HCT116 (cell line): ENCODE results near the gene BCR. TPM values are rescaled to one million over a fixed set of nuclear protein-coding genes. Genes with fewer than 3 reads are reported as not detected.

Source experiments
- ATAC-seq: fragments of 200-7000 bp; cut with Tn5 transposase; 2 replicates; pipeline ENCODE4 v1.9.1; 2020; ENCODE audit warnings: mild to moderate bottlenecking, moderate library complexity
- BruUV-seq: library from RNA; stranded (reverse); fragments of 400-500 nt; replicated peaks from 2 replicates; lab custom pipeline; 2021; lab: Mats Ljungman, UMichigan
- CTCF ChIA-PET: fragments of 300-600 bp; sonication (Branson Sonifier 250); formaldehyde crosslinking; loops from one replicate; lab custom pipeline; 2021; ENCODE audit warnings: antibody characterized with exemption; lab: Charles Lee
- POLR2A ChIA-PET: fragments of 300-600, 350-600 bp; sonication (Branson Sonifier 250); formaldehyde crosslinking; loops from one replicate; lab custom pipeline; 2021; ENCODE audit warnings: antibody characterized with exemption; lab: Charles Lee
- RAD21 ChIA-PET, 2 experiments: fragments of 300-600 bp; sonication (Branson Sonifier 250); formaldehyde crosslinking; loops; one replicate each; lab custom pipeline; 2023; ENCODE audit warnings: low total read pairs in 2 of 2; ENCODE audit not compliant: uncharacterized antibody in 2 of 2, unreplicated experiment in 2 of 2, low non-redundant PET in 1 of 2; lab: Charles Lee
- DNase-seq: peaks from one replicate; pipeline ENCODE4 v3.0.0-alpha.2; 2010; ENCODE audit warnings: low read depth, low spot score
- H2AFZ ChIP-seq: fragments of 200-600 bp; shearing (Covaris generic), sonication (generic); 2 replicates; pipeline ENCODE4 v1.6.1; 2017; ENCODE audit warnings: low read depth, mixed run types, mixed read lengths, antibody characterized with exemption, low read length; ENCODE audit not compliant: poor library complexity, severe bottlenecking
- H3K27ac ChIP-seq: 2 replicates; pipeline ENCODE4 v1.5.1; 2012; ENCODE audit warnings: low read depth, low read length
- H3K27me3 ChIP-seq: fragments of 200-600 bp; sonication (generic); 2 replicates; pipeline ENCODE4 v1.6.1; 2016; ENCODE audit warnings: mixed run types, low read length, mixed read lengths; ENCODE audit not compliant: insufficient read depth
- H3K36me3 ChIP-seq, 2 experiments: fragments of 200-500 bp in 1 of 2; fragments of 200-600 bp in 1 of 2; sonication (Bioruptor generic) in 1 of 2; sonication (generic) in 1 of 2; 2 replicates each; pipeline versions ENCODE4 v1.5.1 to v1.6.1; 2014 to 2016; ENCODE audit warnings: low read length in 2 of 2, inconsistent platforms in 1 of 2, mixed read lengths in 1 of 2, mixed run types in 1 of 2; ENCODE audit not compliant: insufficient read depth in 2 of 2, control insufficient read depth in 1 of 2
- H3K4me1 ChIP-seq, 2 experiments: fragments of 200-600 bp in 1 of 2; sonication (generic) in 1 of 2; 2 replicates each; pipeline versions ENCODE4 v1.5.1 to v1.6.1; 2012 to 2017; ENCODE audit warnings: low read length in 2 of 2, inconsistent platforms in 1 of 2, mild to moderate bottlenecking in 1 of 2, mixed read lengths in 1 of 2, mixed run types in 1 of 2, moderate library complexity in 1 of 2; ENCODE audit not compliant: insufficient read depth in 2 of 2, control insufficient read depth in 1 of 2
- H3K4me2 ChIP-seq: fragments of 200-600 bp; sonication (generic); 2 replicates; pipeline ENCODE4 v1.6.1; 2017; ENCODE audit warnings: mixed run types, low read length, mixed read lengths
- H3K4me3 ChIP-seq, 2 experiments: fragments of 200-600 bp in 1 of 2; sonication (generic) in 1 of 2; replicated peaks in 1 of 2; 2 replicates each; pipeline ENCODE4 v1.5.1; 2011 to 2016; ENCODE audit warnings: low read length in 2 of 2, control low read depth in 1 of 2, low read depth in 1 of 2, mild to moderate bottlenecking in 1 of 2, mixed read lengths in 1 of 2, mixed run types in 1 of 2
- H3K79me2 ChIP-seq: fragments of 200-600 bp; sonication (generic); 2 replicates; pipeline ENCODE4 v1.6.1; 2017; ENCODE audit warnings: mild to moderate bottlenecking, mixed run types, low read length, moderate library complexity, mixed read lengths; ENCODE audit not compliant: insufficient read depth
- H3K9ac ChIP-seq: fragments of 200-600 bp; sonication (generic); 2 replicates; pipeline ENCODE4 v1.6.1; 2016; ENCODE audit warnings: low read length, mixed read lengths
- H3K9me2 ChIP-seq: fragments of 200-600 bp; sonication (generic), shearing (Covaris generic); 2 replicates; pipeline ENCODE4 v1.6.1; 2017; ENCODE audit warnings: mixed run types, mild to moderate bottlenecking, moderate library complexity; ENCODE audit not compliant: insufficient read depth
- H3K9me3 ChIP-seq, 2 experiments: fragments of 200-500 bp in 1 of 2; fragments of 200-600 bp in 1 of 2; sonication (Bioruptor generic) in 1 of 2; sonication (generic) in 1 of 2; 2 replicates each; pipeline ENCODE4 v1.6.1; 2014 to 2017; ENCODE audit warnings: low read length in 2 of 2, mixed read lengths in 2 of 2, inconsistent platforms in 1 of 2, low read depth in 1 of 2, mild to moderate bottlenecking in 1 of 2, mixed run types in 1 of 2, moderate library complexity in 1 of 2; ENCODE audit not compliant: control insufficient read depth in 1 of 2, insufficient read depth in 1 of 2
- H4K20me1 ChIP-seq: fragments of 200-600 bp; sonication (generic), shearing (Covaris generic); 2 replicates; pipeline ENCODE4 v1.6.1; 2017; ENCODE audit warnings: mixed run types, mild to moderate bottlenecking, moderate library complexity; ENCODE audit not compliant: insufficient read depth
- CBX3 ChIP-seq: IDR thresholded peaks from 2 replicates; pipeline ENCODE4 v1.6.1; 2012; ENCODE audit warnings: low read depth
- EZH2 ChIP-seq: fragments of 200-600 bp; sonication (generic); IDR thresholded peaks from 2 replicates; pipeline ENCODE4 v1.6.1; 2017; ENCODE audit warnings: antibody characterized with exemption, mixed run types
- RAD21 ChIP-seq: IDR thresholded peaks from 2 replicates; pipeline ENCODE4 v1.6.1; 2012; ENCODE audit warnings: low read depth, mild to moderate bottlenecking
- SP1 ChIP-seq: IDR thresholded peaks from 2 replicates; pipeline ENCODE4 v1.6.1; 2012; ENCODE audit warnings: low read depth
- ZNF274 ChIP-seq: fragments of 200-500 bp; sonication (Bioruptor generic); IDR thresholded peaks from 2 replicates; pipeline ENCODE4 v1.6.1; 2014; ENCODE audit warnings: mild to moderate bottlenecking, low read depth, low read length, inconsistent platforms
- intact Hi-C: fragments of 100-400 bp; cut with micrococcal nuclease; formaldehyde crosslinking; loops from 2 replicates; pipeline ENCODE4 v1.10.0; 2022
- total RNA-seq: library from RNA; stranded (reverse); gene quantifications from one replicate; pipeline ENCODE4 v1.2.1, GENCODE V29; 2021; ENCODE audit not compliant: unreplicated experiment
- TF ChIP-seq, protein P1 (sequence below): IDR thresholded peaks from 2 replicates; pipeline ENCODE4 v1.6.1; 2012; ENCODE audit warnings: low read depth

The BCR gene
- total RNA-seq, 1 experiment from 2014 or later: 39.7 TPM

DNA sequence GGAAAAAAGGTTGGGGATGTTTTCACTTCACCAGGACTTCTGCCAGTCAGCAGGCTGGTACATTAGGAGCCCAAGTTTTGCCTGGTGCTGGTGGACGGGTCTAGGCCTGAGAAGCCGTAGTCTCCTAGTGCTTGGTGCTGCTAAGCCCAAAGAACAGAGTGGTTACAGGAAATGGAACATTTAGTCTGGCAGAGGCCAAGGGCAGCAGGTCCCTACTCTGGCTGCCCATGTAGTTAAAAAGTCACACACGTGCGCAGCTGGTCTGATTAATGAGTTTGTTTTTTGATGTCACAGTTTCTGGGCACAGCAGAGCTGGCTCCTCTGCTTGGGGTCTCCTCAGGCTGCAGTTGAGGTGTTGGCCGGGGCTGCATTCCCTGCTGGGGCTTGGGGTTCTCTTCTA is 20.6 kb downstream of the BCR start:
- no peak overlapping the region for H3K4me3 ChIP-seq
- peaks cover 5% of the 10 kb centered on the region; the same call in 1 of the 2 replicates for H4K20me1 ChIP-seq
- no peak overlapping the region for H2AFZ ChIP-seq
- peaks cover 98% of the 10 kb centered on the region for H3K79me2 ChIP-seq
- DNase-seq (no peak), ATAC-seq (no peak)
- no peak for TF ChIP-seq RAD21
- TF ChIP-seq ZNF274: no peak
- TF ChIP-seq, protein P1, sequence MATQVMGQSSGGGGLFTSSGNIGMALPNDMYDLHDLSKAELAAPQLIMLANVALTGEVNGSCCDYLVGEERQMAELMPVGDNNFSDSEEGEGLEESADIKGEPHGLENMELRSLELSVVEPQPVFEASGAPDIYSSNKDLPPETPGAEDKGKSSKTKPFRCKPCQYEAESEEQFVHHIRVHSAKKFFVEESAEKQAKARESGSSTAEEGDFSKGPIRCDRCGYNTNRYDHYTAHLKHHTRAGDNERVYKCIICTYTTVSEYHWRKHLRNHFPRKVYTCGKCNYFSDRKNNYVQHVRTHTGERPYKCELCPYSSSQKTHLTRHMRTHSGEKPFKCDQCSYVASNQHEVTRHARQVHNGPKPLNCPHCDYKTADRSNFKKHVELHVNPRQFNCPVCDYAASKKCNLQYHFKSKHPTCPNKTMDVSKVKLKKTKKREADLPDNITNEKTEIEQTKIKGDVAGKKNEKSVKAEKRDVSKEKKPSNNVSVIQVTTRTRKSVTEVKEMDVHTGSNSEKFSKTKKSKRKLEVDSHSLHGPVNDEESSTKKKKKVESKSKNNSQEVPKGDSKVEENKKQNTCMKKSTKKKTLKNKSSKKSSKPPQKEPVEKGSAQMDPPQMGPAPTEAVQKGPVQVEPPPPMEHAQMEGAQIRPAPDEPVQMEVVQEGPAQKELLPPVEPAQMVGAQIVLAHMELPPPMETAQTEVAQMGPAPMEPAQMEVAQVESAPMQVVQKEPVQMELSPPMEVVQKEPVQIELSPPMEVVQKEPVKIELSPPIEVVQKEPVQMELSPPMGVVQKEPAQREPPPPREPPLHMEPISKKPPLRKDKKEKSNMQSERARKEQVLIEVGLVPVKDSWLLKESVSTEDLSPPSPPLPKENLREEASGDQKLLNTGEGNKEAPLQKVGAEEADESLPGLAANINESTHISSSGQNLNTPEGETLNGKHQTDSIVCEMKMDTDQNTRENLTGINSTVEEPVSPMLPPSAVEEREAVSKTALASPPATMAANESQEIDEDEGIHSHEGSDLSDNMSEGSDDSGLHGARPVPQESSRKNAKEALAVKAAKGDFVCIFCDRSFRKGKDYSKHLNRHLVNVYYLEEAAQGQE: no peak
- TF ChIP-seq CBX3: no peak
- no peak for TF ChIP-seq SP1
- no peak for TF ChIP-seq EZH2
- no peak overlapping the region for H3K4me2 ChIP-seq
- H3K9ac ChIP-seq: no peak overlapping the region
- H3K36me3 ChIP-seq: peaks cover 0 to 2% of the 10 kb centered on the region in 2 experiments; a peak in 1 of 4 replicates
- peaks cover 0 to 6% of the 10 kb centered on the region in 2 experiments; a peak in 1 of 4 replicates for H3K4me1 ChIP-seq
- H3K9me2 ChIP-seq: no peaks in the 10 kb centered on the region
- no peaks in the 10 kb centered on the region for H3K27me3 ChIP-seq
- RAD21 ChIA-PET: no interaction called here
- H3K9me3 ChIP-seq: no peaks in the 10 kb centered on the region
- intact Hi-C loops: no loop called here
- CTCF ChIA-PET: no interaction called here
- BruUV-seq: no TSS peak
- no peak overlapping the region for H3K27ac ChIP-seq
- POLR2A ChIA-PET: no interaction called here
